ENCODE results near the gene SHB.
A peak's percentile ranks its signal among the peaks of the same experiment; 100 is the strongest.

Gene SHB

GRCh38 chr9:38068701-38069628 is at the start of gene SHB:
Gene SHB (minus strand): TSS chr9:38069227. CDS start chr9:38068645, 582 bp downstream.
- DNase-seq: peak; percentile 74

- DNase-seq: peak; percentile 7
These were observed 48.6 kb upstream of the SHB start for GRCh38 chr9:38117651-38118050.

- DNase-seq: no peak
These were observed 45.9 kb upstream of the SHB start for GRCh38 chr9:38114905-38115304.

GRCh38 chr9:38112456-38112855 is 43.4 kb upstream of the SHB start:
- DNase-seq: no peak

GRCh38 chr9:38112049-38112448 is 43.0 kb upstream of the SHB start:
- DNase-seq: no peak

GRCh38 chr9:38110476-38110875 is 41.4 kb upstream of the SHB start:
- DNase-seq: no peak

GRCh38 chr9:38109601-38110000 is 40.6 kb upstream of the SHB start:
- no peak for DNase-seq

- DNase-seq: no peak
These were observed 39.3 kb upstream of the SHB start for GRCh38 chr9:38108326-38108725.

GRCh38 chr9:38107811-38108304 is 38.8 kb upstream of the SHB start:
- DNase-seq: no peak

- no peak for DNase-seq
These were observed 38.4 kb upstream of the SHB start for GRCh38 chr9:38107405-38107804.

- DNase-seq: no peak
These were observed 37.5 kb upstream of the SHB start for GRCh38 chr9:38106488-38106887.

- DNase-seq: no peak
These were observed 34.3 kb upstream of the SHB start for GRCh38 chr9:38103340-38103739.

- DNase-seq: no peak
These were observed 32.4 kb upstream of the SHB start for GRCh38 chr9:38101423-38101822.

GRCh38 chr9:38096238-38096805 is 27.3 kb upstream of the SHB start:
- no peak for DNase-seq

- no peak for DNase-seq
These were observed 25.1 kb upstream of the SHB start for GRCh38 chr9:38094165-38094564.

- no peak for DNase-seq
These were observed 23.6 kb upstream of the SHB start for GRCh38 chr9:38092656-38093055.

GRCh38 chr9:38092200-38092524 is 23.1 kb upstream of the SHB start:
- DNase-seq: no peak

- no peak for DNase-seq
These were observed 22.5 kb upstream of the SHB start for GRCh38 chr9:38091310-38092199.

- no peak for DNase-seq
These were observed 21.1 kb upstream of the SHB start for GRCh38 chr9:38090170-38090569.

- DNase-seq: no peak
These were observed 20.5 kb upstream of the SHB start for GRCh38 chr9:38089387-38090165.

GRCh38 chr9:38088006-38088925 is 19.2 kb upstream of the SHB start:
- peak; percentile 39 for DNase-seq
